Astrocyte of the spinal cord (primary cell): Measurements from ENCODE around the gene CAMTA1.

ENCODE experiments used
- DNase-seq: peaks from one replicate; pipeline ENCODE4 v3.0.0; 2011; ENCODE audit warnings: low read depth, low spot score
- H3K4me3 ChIP-seq: 2 replicates; pipeline ENCODE4 v1.5.1; 2011; ENCODE audit warnings: low read depth, mild to moderate bottlenecking, low read length, moderate library complexity
- in situ Hi-C: cut with HindIII; loops from 2 replicates; pipeline ENCODE4 v1.10.0; 2017; ENCODE audit warnings: low sequenced_read_pairs
- TF ChIP-seq, protein P1 (sequence below): IDR thresholded peaks from 2 replicates; pipeline ENCODE4 v1.5.1; 2012; ENCODE audit warnings: low read depth, mild to moderate bottlenecking, low read length, inconsistent platforms

The CAMTA1 gene

DNA sequence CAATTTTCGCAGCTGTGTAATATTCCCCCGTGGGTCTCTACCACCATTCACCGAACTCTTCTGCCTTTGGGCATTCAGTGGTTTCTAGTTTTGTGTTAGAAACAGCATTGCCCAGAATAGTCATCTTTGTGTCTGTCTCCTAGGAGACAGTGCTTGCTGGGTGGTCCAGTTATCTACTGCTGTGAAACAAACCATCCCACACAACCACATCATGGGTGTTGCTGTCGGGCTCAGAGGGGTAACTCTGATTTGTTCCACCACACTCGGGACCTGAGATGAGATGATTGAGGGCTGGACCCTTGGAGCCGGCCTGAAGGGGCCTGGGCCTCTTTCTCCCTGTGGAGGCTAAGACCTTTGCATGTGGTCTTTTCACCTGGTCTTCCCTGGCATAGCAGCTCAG lies 558.6 kb downstream of the CAMTA1 start:
- no peak overlapping the region for H3K4me3 ChIP-seq
- TF ChIP-seq, protein P1, sequence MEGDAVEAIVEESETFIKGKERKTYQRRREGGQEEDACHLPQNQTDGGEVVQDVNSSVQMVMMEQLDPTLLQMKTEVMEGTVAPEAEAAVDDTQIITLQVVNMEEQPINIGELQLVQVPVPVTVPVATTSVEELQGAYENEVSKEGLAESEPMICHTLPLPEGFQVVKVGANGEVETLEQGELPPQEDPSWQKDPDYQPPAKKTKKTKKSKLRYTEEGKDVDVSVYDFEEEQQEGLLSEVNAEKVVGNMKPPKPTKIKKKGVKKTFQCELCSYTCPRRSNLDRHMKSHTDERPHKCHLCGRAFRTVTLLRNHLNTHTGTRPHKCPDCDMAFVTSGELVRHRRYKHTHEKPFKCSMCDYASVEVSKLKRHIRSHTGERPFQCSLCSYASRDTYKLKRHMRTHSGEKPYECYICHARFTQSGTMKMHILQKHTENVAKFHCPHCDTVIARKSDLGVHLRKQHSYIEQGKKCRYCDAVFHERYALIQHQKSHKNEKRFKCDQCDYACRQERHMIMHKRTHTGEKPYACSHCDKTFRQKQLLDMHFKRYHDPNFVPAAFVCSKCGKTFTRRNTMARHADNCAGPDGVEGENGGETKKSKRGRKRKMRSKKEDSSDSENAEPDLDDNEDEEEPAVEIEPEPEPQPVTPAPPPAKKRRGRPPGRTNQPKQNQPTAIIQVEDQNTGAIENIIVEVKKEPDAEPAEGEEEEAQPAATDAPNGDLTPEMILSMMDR, result no peak
- in situ Hi-C loops, result no loop called here
- DNase-seq, result no peak

DNA sequence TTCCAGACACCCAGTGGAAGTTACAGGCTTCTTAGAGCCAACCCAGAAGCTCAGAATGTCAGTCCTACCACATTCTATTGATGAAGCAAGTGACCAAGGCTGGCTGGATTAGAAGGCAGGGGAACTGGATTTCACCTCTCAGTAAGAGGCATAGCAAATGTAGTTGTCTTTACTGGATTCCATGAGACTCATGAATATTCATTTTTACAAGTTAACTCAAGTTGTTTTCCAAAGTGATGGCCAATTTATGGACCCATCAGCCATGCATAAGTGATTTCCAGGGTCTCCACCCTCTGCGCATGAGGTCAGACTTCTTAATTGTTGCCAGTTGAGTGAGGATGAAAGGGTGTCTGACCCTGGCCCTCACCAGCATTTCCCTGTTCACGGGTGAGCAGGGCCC lies 559.0 kb downstream of the CAMTA1 start:
- no peak for DNase-seq
- in situ Hi-C loops, result no loop called here
- TF ChIP-seq, protein P1, result no peak
- H3K4me3 ChIP-seq, result no peak overlapping the region

DNA sequence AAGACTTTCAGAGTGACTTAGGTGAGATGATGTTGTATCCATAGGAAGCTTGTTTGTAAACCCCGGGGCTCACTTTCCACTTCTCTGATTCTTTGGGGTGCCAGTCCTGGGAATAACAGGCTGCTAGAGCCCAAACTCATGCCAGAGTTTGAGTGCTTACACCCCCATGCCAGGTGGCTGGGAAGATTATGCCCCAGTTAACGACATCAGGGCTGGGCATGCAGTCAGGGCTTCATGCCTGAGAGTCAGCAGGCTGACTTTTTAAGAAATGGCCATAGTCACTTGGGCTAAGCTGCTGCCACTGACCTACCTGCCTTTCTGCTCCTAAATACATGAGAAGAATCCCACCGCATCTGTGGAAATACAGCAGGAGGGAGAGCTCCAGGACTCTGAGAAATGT lies 560.3 kb downstream of the CAMTA1 start:
- TF ChIP-seq, protein P1, result no peak
- in situ Hi-C loops, result no loop called here
- no peak for DNase-seq

DNA sequence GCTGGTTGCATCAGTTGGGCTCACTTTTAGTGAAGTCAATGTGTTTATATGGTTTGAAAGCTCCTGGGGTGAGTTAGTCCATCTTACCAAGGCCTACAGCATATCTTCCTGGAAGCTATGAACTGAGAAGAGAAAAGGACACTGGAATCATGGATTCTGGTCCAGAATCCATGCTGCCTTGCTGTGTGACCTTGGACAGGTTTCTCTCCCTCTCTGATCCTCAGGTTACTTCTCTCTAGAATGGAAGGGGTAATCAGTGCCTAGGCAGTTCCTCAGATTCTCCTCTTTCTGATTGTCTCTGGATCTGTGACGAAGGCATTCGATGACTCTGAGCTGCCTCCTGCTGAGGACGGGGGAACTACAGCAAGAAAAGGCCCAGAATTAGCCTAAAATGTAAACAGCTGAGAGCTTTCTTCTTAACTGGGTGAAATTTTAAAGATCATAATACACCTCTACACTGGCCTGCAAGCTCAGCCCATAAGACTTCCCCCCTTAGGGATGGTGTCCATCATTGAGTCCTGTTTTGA lies 560.9 kb downstream of the CAMTA1 start:
- in situ Hi-C loops, result no loop called here
- DNase-seq, result no peak
- no peak overlapping the region for H3K4me3 ChIP-seq
- TF ChIP-seq, protein P1, result no peak

More for the DNA sequence above, 560.3 kb downstream of the CAMTA1 start:
- H3K4me3 ChIP-seq, result no peak overlapping the region

DNA sequence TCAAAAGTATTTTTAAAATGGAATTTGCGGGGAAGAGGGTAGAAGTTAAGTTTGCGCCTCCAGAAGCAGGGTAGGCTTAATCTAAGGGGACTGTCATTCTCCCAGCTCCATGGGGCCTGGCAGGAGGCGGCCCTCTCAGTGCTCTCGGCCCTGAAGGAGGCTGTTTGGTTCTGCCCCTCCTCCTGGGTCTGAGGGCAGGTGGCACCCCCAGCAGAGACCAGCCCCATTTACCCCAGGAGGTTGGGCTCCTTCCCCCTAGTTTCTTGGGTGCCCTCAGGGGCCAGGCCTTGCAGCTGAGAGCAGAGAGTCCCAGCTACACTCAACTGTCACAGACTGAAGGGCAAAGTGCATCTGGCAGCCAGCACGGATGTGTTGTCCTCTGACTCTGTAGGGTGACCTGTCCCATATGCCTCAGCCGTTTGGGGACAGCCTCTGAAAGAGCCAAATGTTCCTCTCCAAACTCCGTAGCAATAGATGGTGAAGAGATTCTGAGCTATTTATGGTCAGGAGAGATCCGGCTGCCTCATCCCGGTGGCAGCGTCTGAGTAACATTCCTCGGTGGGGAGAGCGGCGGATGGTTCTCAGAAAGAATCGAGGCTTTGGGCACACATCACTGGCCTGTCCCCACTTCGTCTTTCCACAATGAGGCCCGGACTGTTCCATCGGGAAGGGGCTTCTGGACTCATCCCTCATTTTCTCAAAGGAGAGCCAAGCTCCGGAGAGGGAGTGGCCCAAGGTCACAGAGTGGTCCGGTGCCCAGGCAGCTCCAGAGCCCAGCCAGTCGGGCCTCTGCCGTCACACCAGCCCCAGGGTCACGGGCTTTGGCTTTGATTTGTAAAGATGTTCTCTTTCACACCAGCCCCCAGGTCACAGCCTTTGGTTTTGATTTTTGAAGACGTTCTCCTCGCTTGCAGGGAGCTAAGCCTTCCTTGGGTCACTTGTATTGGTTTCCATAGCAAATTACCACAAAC lies 561.6 kb downstream of the CAMTA1 start:
- TF ChIP-seq, protein P1, result no peak
- in situ Hi-C loops, result no loop called here
- H3K4me3 ChIP-seq, result no peak overlapping the region
- no peak for DNase-seq

DNA sequence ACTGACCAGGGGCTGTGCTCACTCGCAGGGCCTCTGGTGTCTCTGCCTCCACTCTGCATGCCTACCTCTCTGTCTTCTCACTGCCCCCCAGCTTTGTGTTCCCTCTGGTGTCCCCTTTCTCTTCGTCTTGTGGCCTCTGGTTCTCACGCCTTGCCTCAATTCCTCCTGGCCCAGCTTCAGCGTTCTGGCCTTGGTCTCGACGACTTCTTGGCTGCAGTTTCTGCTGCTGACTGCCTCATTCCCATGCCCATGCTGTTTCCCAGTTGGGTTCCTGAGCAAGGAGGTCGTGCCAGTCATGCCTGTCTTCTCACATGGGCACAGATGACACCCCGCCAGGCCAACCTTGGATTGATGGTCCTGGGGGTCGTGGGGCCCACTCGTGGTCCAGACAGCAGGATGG lies 562.8 kb downstream of the CAMTA1 start:
- in situ Hi-C loops, result no loop called here
- DNase-seq, result no peak
- no peak overlapping the region for H3K4me3 ChIP-seq
- TF ChIP-seq, protein P1, result no peak
